Activated CD4-positive, alpha-beta T cell treated with anti-CD3 and anti-CD28 coated beads for 36 hours (primary cell): ENCODE results near the gene UQCRFS1. TPM values are rescaled to one million over a fixed set of nuclear protein-coding genes. Genes with fewer than 3 reads are reported as not detected.

Experiments used
- ATAC-seq: fragments of 200-7000 bp; cut with Tn5 transposase; one replicate; pipeline ENCODE4 v1.10.0; 2021; ENCODE audit warnings: mild to moderate bottlenecking, moderate library complexity
- CTCF ChIA-PET: fragments of 350-600 bp; sonication (Branson Sonifier 250); formaldehyde crosslinking; loops from one replicate; lab custom pipeline; 2021; ENCODE audit warnings: antibody characterized with exemption; lab: Charles Lee
- POLR2A ChIA-PET: fragments of 350-600 bp; sonication (Branson Sonifier 250); formaldehyde crosslinking; loops from one replicate; lab custom pipeline; 2021; ENCODE audit warnings: antibody characterized with exemption, inconsistent platforms; lab: Charles Lee
- DNase-seq: peaks from one replicate; pipeline ENCODE4 v3.0.0-alpha.2; 2020
- H3K27ac Mint-ChIP-seq: one replicate; pipeline ENCODE4 v1.8.0; 2021; ENCODE audit warnings: mixed read lengths
- H3K27me3 Mint-ChIP-seq: one replicate; pipeline ENCODE4 v1.8.0; 2021; ENCODE audit warnings: mixed read lengths
- H3K36me3 Mint-ChIP-seq: one replicate; pipeline ENCODE4 v1.8.0; 2021; ENCODE audit warnings: low read depth, mixed read lengths
- H3K4me1 Mint-ChIP-seq: one replicate; pipeline ENCODE4 v1.8.0; 2021; ENCODE audit warnings: mixed read lengths
- H3K4me3 Mint-ChIP-seq: one replicate; pipeline ENCODE4 v1.8.0; 2021; ENCODE audit warnings: mild to moderate bottlenecking, moderate library complexity, mixed read lengths
- H3K9me3 Mint-ChIP-seq: one replicate; pipeline ENCODE4 v1.8.0; 2021; ENCODE audit warnings: low read depth, mixed read lengths
- intact Hi-C, 2 experiments: fragments of 100-400 bp; cut with DNase I in 1 of 2; cut with micrococcal nuclease in 1 of 2; formaldehyde crosslinking; loops; one replicate each; pipeline versions ENCODE4 v1.14.2 to v1.15.1; 2022 to 2024; cut with DNase I, micrococcal nuclease
- total RNA-seq, 2 experiments: library from RNA; stranded (reverse); gene quantifications; one replicate each; pipeline ENCODE4 v1.2.3, GENCODE V29; 2021

UQCRFS1 gene
- total RNA-seq, 2 experiments from 2014 or later: 39.1 to 45.3 TPM

GRCh38 chr19:29194658-29195057, 18.3 kb downstream of the UQCRFS1 start:
- H3K27ac Mint-ChIP-seq: no peak overlapping the region
- ChIA-PET CTCF (interaction anchor here (0.7 to 0.8 kb wide), 2 partner anchors 422 to 807 kb away, joined by 3 read pairs; no protein-coding TSS in a partner anchor), POLR2A (no interaction called here)
- H3K9me3 Mint-ChIP-seq: peaks cover 6% of the 10 kb centered on the region
- no peaks in the 10 kb centered on the region for H3K27me3 Mint-ChIP-seq
- peaks cover 6% of the 10 kb centered on the region for H3K4me1 Mint-ChIP-seq
- DNase-seq (no peak), ATAC-seq (no peak)
- intact Hi-C loops: no loop called here
- H3K36me3 Mint-ChIP-seq: peaks cover 2% of the 10 kb centered on the region
- H3K4me3 Mint-ChIP-seq: no peak overlapping the region

DNA sequence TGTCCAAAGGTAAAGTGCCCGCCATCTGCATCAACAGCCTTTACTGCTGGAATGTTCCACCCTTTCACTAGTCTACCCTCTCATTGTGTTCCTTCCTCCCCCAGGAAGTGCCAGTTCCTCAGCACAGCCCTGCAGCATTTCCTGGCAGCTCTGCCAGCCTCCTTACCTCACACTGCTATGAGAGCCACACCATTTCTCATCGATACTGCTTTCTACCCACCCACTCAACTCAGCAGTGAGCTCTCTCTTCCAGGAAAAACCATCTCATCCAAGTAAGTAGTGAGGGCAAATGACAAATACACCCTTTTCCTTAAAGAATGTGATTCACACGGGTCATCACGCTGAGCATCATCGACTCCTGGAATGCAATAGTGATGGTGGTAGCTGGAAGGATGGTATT, 19.8 kb downstream of the UQCRFS1 start:
- no peak overlapping the region for H3K4me3 Mint-ChIP-seq
- peak; percentile 71 for ATAC-seq
- CTCF ChIA-PET: interaction anchor here (0.6 to 0.9 kb wide), 4 partner anchors 9 to 579 kb away, joined by 3 read pairs; no protein-coding TSS in a partner anchor
- H3K27me3 Mint-ChIP-seq: peaks cover 2% of the 10 kb centered on the region
- H3K27ac Mint-ChIP-seq: no peak overlapping the region
- no peaks in the 10 kb centered on the region for H3K36me3 Mint-ChIP-seq
- H3K9me3 Mint-ChIP-seq: peaks cover 3% of the 10 kb centered on the region
- POLR2A ChIA-PET: no interaction called here
- DNase-seq: no peak
- H3K4me1 Mint-ChIP-seq: peaks cover 6% of the 10 kb centered on the region
- intact Hi-C loops: no loop called here

- CTCF ChIA-PET: interaction anchor here (1.0 kb wide), 1 partner anchor 570 kb away, joined by 3 read pairs; no protein-coding TSS in a partner anchor
- peaks cover 6% of the 10 kb centered on the region for H3K4me1 Mint-ChIP-seq
- no peak overlapping the region for H3K4me3 Mint-ChIP-seq
- no peaks in the 10 kb centered on the region for H3K9me3 Mint-ChIP-seq
- no peak overlapping the region for H3K27ac Mint-ChIP-seq
- no peaks in the 10 kb centered on the region for H3K36me3 Mint-ChIP-seq
- H3K27me3 Mint-ChIP-seq: peaks cover 2% of the 10 kb centered on the region
- no peak for ATAC-seq
- no peak for DNase-seq
- intact Hi-C loops: no loop called here
- POLR2A ChIA-PET: no interaction called here
Measured at GRCh38 chr19:29191005-29191404, 21.9 kb downstream of the UQCRFS1 start.

DNA sequence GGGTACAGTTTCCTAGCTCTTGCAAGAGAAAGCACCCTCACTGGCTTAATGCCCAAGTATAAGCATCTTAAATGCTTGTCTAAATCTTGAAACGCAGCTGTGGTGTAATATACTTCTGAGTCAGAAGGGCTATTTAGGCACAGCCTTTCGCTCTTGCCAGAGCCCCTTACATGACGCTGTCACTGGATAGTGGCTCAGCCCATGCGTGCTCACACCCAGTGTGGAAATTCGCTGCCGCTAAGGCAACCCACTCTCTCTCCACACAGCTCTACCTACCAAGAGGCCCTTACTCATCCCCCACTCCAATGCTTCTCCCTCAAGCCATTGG, 24.0 kb downstream of the UQCRFS1 start:
- intact Hi-C loops: no loop called here
- DNase-seq: no peak
- H3K27ac Mint-ChIP-seq: no peak overlapping the region
- no peaks in the 10 kb centered on the region for H3K36me3 Mint-ChIP-seq
- ChIA-PET POLR2A (no interaction called here), CTCF (no interaction called here)
- peaks cover 2% of the 10 kb centered on the region for H3K27me3 Mint-ChIP-seq
- H3K4me3 Mint-ChIP-seq: no peak overlapping the region
- H3K9me3 Mint-ChIP-seq: no peaks in the 10 kb centered on the region
- peaks cover 6% of the 10 kb centered on the region for H3K4me1 Mint-ChIP-seq
- no peak for ATAC-seq

DNA sequence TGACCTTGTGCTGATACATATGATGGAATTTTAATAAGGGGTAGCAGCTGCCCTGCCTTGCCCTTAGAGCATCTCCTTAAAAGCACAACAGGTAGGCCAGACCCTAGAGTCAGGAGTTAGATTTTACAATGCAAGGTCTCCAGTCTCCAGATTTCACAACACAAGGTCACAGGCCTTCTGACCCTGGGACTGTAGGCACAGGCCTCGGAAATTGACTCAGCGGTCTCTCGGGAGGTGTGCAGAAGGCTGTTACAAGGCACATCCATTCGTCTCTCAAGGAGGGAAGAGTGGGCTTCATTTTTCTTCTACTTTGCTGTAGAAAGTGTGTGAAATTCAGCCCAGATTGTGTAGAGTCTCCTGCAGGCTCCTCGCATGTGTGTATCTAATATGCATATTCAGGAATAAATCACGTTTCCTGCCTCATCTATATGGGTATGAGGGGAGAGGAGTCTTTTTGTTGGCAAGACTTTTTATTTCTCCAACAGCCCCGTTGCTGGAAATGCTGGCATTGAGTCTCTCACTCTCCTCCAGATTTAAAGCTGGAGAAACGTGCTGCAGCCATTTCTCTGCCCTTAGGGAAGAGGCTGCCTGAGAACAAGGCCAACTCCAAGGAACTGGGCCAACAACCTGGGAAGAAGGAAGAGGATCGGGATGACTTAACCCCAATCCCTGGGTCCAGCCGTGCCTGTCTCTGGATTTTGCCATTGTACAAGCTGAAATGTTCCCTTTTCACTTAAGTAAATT, 24.5 kb downstream of the UQCRFS1 start:
- DNase-seq: no peak
- ATAC-seq: no peak
- ChIA-PET CTCF (no interaction called here), POLR2A (no interaction called here)
- intact Hi-C loops: no loop called here
- Mint-ChIP-seq H3K27ac (no peak overlapping the region), H3K9me3 (no peaks in the 10 kb centered on the region), H3K4me1 (peaks cover 6% of the 10 kb centered on the region), H3K36me3 (no peaks in the 10 kb centered on the region), H3K4me3 (no peak overlapping the region), H3K27me3 (peaks cover 2% of the 10 kb centered on the region)

DNA sequence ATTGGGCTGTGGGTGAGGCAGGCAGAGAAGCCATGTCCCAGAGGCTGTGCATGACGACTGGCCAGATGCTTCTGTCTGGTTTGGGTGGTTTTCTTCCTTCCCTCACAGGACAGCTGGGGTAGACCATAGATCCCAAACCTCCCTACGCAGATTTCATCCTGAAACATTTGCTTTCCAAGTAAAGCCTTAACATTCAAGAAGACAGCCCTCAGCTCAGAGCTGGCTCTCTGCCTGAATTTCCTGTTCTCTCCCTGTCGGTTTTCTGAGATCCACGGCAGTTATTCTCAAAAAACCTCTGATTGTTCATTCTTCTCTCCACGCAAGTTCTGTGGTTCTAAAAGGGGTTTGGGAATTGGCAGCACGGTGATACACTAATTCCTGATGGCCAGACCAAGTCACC, 25.3 kb downstream of the UQCRFS1 start:
- no peak overlapping the region for H3K27ac Mint-ChIP-seq
- H3K4me3 Mint-ChIP-seq: no peak overlapping the region
- no peaks in the 10 kb centered on the region for H3K4me1 Mint-ChIP-seq
- CTCF ChIA-PET: no interaction called here
- ATAC-seq (no peak), DNase-seq (no peak)
- no peaks in the 10 kb centered on the region for H3K36me3 Mint-ChIP-seq
- POLR2A ChIA-PET: no interaction called here
- H3K27me3 Mint-ChIP-seq: peaks cover 2% of the 10 kb centered on the region
- intact Hi-C loops: no loop called here
- H3K9me3 Mint-ChIP-seq: no peaks in the 10 kb centered on the region

DNA sequence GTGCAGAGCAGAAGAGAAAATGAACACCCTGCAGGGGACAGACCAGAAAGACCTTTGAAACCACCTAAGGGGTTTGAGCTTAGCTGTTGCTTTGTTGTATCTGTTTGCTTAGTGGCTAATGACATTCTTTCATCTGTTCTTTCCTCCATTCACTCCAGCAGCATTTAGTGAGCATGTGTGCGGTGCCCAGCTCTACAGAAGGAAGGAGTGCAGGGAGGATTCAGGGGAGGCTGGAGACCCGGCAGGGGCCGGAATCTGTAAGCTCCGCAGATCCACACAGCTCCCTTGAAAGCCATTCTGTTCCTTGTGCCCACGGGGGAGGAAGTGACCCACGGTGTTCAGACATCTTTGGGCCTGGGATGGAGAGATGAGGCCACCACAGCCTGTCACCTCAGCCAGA, 27.5 kb downstream of the UQCRFS1 start:
- Mint-ChIP-seq H3K36me3 (no peaks in the 10 kb centered on the region), H3K27me3 (peaks cover 2% of the 10 kb centered on the region), H3K4me3 (no peak overlapping the region), H3K4me1 (no peaks in the 10 kb centered on the region), H3K9me3 (no peaks in the 10 kb centered on the region), H3K27ac (no peak overlapping the region)
- intact Hi-C loops: no loop called here
- ChIA-PET CTCF (interaction anchor here (0.7 kb wide), 1 partner anchor 1983 kb away, joined by 3 read pairs; no protein-coding TSS in a partner anchor), POLR2A (no interaction called here)
- DNase-seq (no peak), ATAC-seq (no peak)

DNA sequence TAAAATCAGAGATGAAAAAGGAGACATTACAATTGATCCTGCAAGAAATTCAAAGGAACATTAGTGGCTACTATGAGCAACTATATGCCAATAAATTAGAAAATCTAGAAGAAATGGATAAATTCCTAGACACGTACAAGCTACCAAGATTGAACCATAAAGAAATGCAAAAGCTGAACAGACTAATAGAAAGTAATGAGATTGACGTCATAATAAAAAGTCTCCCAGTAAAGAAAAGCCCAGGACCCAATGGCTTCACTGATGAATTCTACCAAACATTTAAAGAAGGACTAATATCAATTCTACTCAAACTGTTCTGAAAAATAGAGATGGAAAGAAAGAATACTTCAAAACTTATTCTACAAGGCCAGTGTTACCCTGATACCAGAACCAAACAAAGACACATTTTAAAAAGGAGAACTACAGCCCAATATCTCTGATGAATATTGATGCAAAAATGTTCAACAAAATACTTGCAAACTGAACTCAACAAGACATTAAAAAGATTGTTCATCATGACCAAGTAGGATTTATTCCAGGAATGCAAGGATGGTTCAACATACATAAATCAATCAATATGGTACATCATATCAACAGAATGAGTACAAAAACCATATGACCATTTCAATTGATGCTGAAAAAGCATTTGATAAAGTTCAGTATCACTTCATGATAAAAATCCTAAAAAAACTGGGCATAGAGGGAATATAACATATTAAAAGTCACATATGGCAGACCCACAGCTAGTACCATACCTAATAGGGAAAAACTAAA, 35.8 kb downstream of the UQCRFS1 start:
- ATAC-seq (no peak), DNase-seq (no peak)
- no peaks in the 10 kb centered on the region for H3K36me3 Mint-ChIP-seq
- no peaks in the 10 kb centered on the region for H3K4me1 Mint-ChIP-seq
- no peak overlapping the region for H3K27ac Mint-ChIP-seq
- H3K27me3 Mint-ChIP-seq: peaks cover 3% of the 10 kb centered on the region
- ChIA-PET POLR2A (no interaction called here), CTCF (no interaction called here)
- intact Hi-C loops: no loop called here
- H3K9me3 Mint-ChIP-seq: peaks cover 39% of the 10 kb centered on the region
- no peak overlapping the region for H3K4me3 Mint-ChIP-seq

DNA sequence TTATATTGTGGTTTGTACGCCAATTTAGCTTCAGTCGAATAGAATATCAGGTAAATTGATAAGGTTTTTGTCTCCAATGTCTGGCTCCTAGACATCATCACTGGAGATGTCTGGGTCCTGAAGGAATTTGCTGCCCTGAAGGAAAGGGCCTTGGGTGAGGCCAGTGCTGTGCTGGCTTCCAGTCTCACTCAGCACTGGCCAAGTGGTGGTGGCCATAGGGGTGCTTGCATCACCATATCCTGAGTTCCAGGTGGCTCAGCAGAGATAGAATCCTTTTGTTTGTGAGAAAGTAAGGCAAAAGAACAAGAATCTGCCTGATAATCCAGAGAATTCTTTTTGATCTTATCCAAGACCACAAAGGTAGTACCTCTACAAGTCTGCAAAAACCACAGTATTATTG, 39.1 kb downstream of the UQCRFS1 start:
- no peak overlapping the region for H3K4me3 Mint-ChIP-seq
- ATAC-seq: no peak

DNA sequence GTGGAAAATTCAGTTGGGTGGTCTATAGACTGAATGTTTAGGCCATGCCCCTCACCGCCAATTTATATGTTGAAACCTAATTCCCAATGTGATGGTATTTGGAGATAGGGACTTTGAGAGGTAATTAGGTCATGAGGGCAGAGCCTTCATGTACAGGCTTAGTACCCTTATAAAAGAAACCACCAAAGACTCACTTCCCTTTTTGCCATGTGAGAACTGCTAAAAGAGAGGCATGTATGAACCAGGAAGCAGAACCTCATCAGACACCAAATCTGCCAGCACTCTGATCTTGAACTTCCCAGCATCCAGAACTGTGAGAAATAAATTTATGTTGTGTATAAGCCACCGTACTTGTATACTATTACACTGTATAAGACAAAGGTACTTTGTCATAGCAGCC, 40.6 kb downstream of the UQCRFS1 start:
- CTCF ChIA-PET: no interaction called here
- ATAC-seq (no peak), DNase-seq (no peak)
- peaks cover 34% of the 10 kb centered on the region for H3K9me3 Mint-ChIP-seq
- no peaks in the 10 kb centered on the region for H3K4me1 Mint-ChIP-seq
- intact Hi-C loops: no loop called here
- no peaks in the 10 kb centered on the region for H3K36me3 Mint-ChIP-seq
- H3K27me3 Mint-ChIP-seq: peaks cover 5% of the 10 kb centered on the region
- no peak overlapping the region for H3K4me3 Mint-ChIP-seq
- H3K27ac Mint-ChIP-seq: no peak overlapping the region
- POLR2A ChIA-PET: no interaction called here

More for the DNA sequence above, 39.1 kb downstream of the UQCRFS1 start:
- Mint-ChIP-seq H3K27ac (no peak overlapping the region), H3K4me1 (no peaks in the 10 kb centered on the region), H3K36me3 (no peaks in the 10 kb centered on the region), H3K27me3 (peaks cover 3% of the 10 kb centered on the region), H3K9me3 (peaks cover 37% of the 10 kb centered on the region)
- intact Hi-C loops: no loop called here
- DNase-seq: no peak
- POLR2A ChIA-PET: no interaction called here
- CTCF ChIA-PET: no interaction called here

DNA sequence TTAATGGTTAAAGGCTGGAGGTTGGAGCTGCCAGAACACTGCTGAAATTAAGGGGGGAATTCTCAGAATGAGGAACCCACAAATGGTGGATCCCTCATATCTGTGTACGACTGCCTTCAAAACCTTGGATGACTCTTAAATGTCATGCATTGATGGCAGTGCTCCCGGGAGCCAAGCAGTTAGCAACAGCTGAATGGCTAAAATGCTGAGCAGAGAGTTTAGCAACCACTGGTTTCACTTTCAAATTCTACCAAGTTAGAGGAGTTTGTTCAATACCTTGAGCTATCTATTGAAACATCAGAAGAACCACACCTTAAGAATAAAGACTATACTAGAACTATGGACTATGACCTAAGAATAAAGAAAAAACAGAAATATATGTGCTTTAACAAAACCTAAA, 41.4 kb downstream of the UQCRFS1 start:
- POLR2A ChIA-PET: no interaction called here
- intact Hi-C loops: no loop called here
- no peak overlapping the region for H3K4me3 Mint-ChIP-seq

DNA sequence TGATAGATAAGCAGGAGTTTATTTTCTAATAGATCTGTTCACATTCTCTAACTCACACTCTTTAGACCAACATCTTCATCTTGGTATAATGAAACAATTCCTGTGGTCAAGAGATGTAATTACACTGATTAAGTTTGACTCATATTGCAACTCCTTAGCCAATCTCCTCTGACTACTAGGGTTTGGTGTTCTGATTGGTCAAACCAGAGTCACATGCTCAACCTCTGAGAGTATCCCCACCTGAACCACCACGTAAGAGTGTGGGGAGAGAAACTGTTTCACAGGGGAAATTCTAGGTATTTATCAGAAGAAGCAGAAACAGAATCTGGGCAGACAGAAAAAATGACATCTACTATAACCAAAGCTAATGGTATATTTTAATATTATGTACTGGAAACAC, 42.4 kb downstream of the UQCRFS1 start:
- CTCF ChIA-PET: no interaction called here
- H3K36me3 Mint-ChIP-seq: no peaks in the 10 kb centered on the region
- H3K27ac Mint-ChIP-seq: no peak overlapping the region
- intact Hi-C loops: no loop called here
- peaks cover 5% of the 10 kb centered on the region for H3K27me3 Mint-ChIP-seq
- no peaks in the 10 kb centered on the region for H3K4me1 Mint-ChIP-seq
- DNase-seq: no peak
- no peak for ATAC-seq
- H3K9me3 Mint-ChIP-seq: peaks cover 18% of the 10 kb centered on the region
- no peak overlapping the region for H3K4me3 Mint-ChIP-seq
- POLR2A ChIA-PET: no interaction called here

More for the DNA sequence above, 41.4 kb downstream of the UQCRFS1 start:
- DNase-seq (no peak), ATAC-seq (no peak)
- Mint-ChIP-seq H3K9me3 (peaks cover 27% of the 10 kb centered on the region), H3K36me3 (no peaks in the 10 kb centered on the region), H3K27ac (no peak overlapping the region), H3K4me1 (no peaks in the 10 kb centered on the region), H3K27me3 (peaks cover 5% of the 10 kb centered on the region)
- CTCF ChIA-PET: interaction anchor here (1.1 kb wide), 1 partner anchor 15 kb away, joined by 3 read pairs; no protein-coding TSS in a partner anchor
